GM12874 (cell line): ENCODE data around the gene LEF1.

Experiments
- TF ChIP-seq, protein P1 (sequence below): IDR thresholded peaks from 2 replicates; pipeline ENCODE4 v1.5.1; 2011; ENCODE audit warnings: low read depth, mild to moderate bottlenecking, control low read depth, low read length, moderate library complexity; ENCODE audit not compliant: insufficient read depth

The LEF1 gene

GRCh38 chr4:108058685-108059440 is 109.9 kb downstream of the LEF1 start:
- TF ChIP-seq, protein P1, sequence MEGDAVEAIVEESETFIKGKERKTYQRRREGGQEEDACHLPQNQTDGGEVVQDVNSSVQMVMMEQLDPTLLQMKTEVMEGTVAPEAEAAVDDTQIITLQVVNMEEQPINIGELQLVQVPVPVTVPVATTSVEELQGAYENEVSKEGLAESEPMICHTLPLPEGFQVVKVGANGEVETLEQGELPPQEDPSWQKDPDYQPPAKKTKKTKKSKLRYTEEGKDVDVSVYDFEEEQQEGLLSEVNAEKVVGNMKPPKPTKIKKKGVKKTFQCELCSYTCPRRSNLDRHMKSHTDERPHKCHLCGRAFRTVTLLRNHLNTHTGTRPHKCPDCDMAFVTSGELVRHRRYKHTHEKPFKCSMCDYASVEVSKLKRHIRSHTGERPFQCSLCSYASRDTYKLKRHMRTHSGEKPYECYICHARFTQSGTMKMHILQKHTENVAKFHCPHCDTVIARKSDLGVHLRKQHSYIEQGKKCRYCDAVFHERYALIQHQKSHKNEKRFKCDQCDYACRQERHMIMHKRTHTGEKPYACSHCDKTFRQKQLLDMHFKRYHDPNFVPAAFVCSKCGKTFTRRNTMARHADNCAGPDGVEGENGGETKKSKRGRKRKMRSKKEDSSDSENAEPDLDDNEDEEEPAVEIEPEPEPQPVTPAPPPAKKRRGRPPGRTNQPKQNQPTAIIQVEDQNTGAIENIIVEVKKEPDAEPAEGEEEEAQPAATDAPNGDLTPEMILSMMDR = no peak

DNA sequence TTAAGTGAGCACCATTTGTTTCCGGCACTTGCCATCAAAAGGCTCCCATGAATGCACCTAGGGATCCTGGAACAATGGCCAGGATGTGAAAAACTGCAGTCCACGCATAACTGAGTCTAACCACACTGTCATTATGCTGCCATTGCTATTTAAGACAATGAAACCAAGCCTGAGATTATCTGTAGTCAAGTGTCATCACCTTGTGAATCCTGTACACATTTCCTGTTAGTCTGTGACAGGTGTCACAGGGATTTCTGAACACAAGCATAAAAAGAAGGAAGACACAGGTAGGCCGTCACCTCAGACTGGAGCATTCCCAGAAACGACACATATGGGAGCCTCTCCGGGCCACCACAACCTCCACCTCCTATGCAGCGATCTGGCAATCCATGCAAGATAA is 112.3 kb downstream of the LEF1 start:
- TF ChIP-seq, protein P1 = no peak

DNA sequence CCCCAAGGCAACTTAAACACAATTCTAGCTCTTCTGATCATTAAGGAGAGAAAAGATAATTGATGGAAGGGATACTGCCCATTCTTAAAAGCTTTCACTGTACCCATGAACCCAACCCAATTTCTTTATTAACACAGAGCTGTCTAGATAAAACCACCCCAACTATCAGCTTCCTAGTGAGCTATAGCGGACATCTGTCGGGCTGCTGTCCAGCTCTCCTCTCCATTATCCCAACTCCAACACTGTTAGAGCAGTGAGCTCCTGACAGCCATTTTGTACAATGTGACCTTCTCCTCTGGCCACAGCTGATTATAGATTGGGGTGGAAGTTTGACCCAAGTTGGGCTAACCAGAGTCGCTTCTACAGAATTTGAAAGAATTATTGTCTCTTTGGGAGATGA is 112.9 kb downstream of the LEF1 start:
- TF ChIP-seq, protein P1 = no peak

DNA sequence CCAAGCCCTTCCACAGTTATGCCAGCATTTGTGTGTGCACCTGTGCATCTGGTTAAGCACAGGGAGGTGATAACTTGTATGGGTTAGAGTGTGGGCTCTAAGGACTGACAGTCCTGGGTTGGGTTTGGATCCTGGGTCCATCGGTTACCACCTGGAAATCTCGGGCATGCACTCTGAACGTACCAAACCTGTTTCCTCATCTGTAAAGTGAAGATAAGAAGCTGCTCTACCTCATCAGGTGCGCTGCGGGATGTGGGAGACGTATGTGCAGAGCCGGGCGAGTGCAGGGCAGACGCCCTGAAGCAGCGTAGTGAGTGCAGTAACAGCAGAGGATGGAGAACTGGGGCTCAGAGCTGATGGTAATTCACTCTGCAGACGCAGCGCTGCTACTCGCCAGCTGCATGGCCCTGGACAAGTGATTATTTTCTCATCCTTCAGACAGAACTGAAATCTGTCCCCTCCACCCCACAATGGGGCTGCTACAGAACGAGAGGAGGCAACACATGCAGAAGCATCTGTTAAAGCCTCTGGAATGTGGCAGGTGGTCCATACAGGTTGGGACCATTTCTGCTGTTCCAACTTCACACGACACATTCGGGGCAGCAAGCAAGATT is 114.6 kb downstream of the LEF1 start:
- TF ChIP-seq, protein P1 = no peak

DNA sequence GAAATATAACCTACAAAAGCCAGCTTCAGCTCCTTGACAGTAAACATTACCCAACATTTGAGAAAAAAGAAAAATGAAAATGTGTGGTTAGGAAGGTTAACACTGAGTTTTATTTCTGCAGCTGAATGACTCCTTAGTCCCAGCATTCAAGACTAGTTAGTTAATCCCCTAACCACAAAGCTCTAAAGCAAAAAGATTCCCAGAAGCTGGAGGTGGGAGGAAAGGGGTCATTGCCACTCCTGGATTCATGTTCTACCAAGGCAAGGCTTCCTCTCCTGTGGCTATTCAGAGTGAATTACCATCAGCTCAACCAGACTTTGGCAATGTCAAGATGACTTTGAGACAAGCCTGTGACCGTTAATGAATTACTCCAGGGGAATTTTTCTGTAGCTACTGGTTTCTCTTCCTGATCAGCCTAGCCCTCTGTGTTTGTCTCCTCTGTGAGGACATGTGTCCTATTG is 115.5 kb downstream of the LEF1 start:
- TF ChIP-seq, protein P1 = no peak

- TF ChIP-seq, protein P1 = no peak
These were observed 116.1 kb downstream of the LEF1 start for GRCh38 chr4:108052558-108053120.

GRCh38 chr4:108051343-108051742 is 117.4 kb downstream of the LEF1 start:
- TF ChIP-seq, protein P1 = no peak
